HG02938 (cell line): ENCODE measurements around the gene CFAP97.

ENCODE experiments used
- ATAC-seq: cut with Tn5 transposase; IDR thresholded peaks from one replicate; pipeline ENCODE4 v1.9.1; 2021; ENCODE audit warnings: mild to moderate bottlenecking, moderate library complexity; ENCODE audit not compliant: unreplicated experiment

CFAP97 gene

GRCh38 chr4:185110375-185110823 is 93.4 kb downstream of the CFAP97 start:
- ATAC-seq = no peak

GRCh38 chr4:185109736-185110135 is 94.1 kb downstream of the CFAP97 start:
- no peak for ATAC-seq
